ENCODE measurements around the gene IFIT2.
"Not testable (repeated sequence)": the region's sequence is repeated elsewhere in the genome, so short reads cannot be mapped to it uniquely, and the experiment has no call there.

The IFIT2 gene

GRCh38 chr10:89280508-89280907, 21.3 kb upstream of the IFIT2 start:
- DNase-seq = no peak

- no peak for DNase-seq
Measured at GRCh38 chr10:89281606-89282395, 20.0 kb upstream of the IFIT2 start.

- DNase-seq = peak; percentile 20 to 36
Measured at GRCh38 chr10:89283025-89283935, 18.6 kb upstream of the IFIT2 start.

- DNase-seq = peak; percentile 42 to 66
Measured at GRCh38 chr10:89283936-89284475, 17.8 kb upstream of the IFIT2 start.

GRCh38 chr10:89284711-89285110, 17.1 kb upstream of the IFIT2 start:
- DNase-seq = not testable (repeated sequence)

- DNase-seq = not testable (repeated sequence)
Measured at GRCh38 chr10:89285303-89285702, 16.5 kb upstream of the IFIT2 start.

GRCh38 chr10:89294721-89295239, 7.1 kb upstream of the IFIT2 start:
- no peak for DNase-seq

GRCh38 chr10:89295597-89295996, 6.2 kb upstream of the IFIT2 start:
- DNase-seq = no peak

- DNase-seq = no peak
Measured at GRCh38 chr10:89296220-89296648, 5.6 kb upstream of the IFIT2 start.

GRCh38 chr10:89297356-89297755, 4.5 kb upstream of the IFIT2 start:
- DNase-seq = no peak

- no peak for DNase-seq
Measured at GRCh38 chr10:89297791-89298190, 4.1 kb upstream of the IFIT2 start.

- DNase-seq = no peak
Measured at GRCh38 chr10:89299031-89299430, 2.8 kb upstream of the IFIT2 start.

- DNase-seq = peak in 1 of 2 experiments; percentile 3
Measured at GRCh38 chr10:89301232-89301631, 614 bp upstream of the IFIT2 start.

GRCh38 chr10:89302625-89303024, 779 bp downstream of the IFIT2 start:
- DNase-seq = no peak

- DNase-seq = no peak
Measured at GRCh38 chr10:89303161-89303560, 1.3 kb downstream of the IFIT2 start.

- DNase-seq = no peak
Measured at GRCh38 chr10:89304026-89304425, 2.2 kb downstream of the IFIT2 start.

- no peak for DNase-seq
Measured at GRCh38 chr10:89304446-89304845, 2.6 kb downstream of the IFIT2 start.

GRCh38 chr10:89304925-89305324, 3.1 kb downstream of the IFIT2 start:
- no peak for DNase-seq

- DNase-seq = no peak
Measured at GRCh38 chr10:89305766-89306433, 4.1 kb downstream of the IFIT2 start.

GRCh38 chr10:89306434-89307268, 4.8 kb downstream of the IFIT2 start:
- no peak for DNase-seq

- DNase-seq = no peak
Measured at GRCh38 chr10:89307269-89307577, 5.4 kb downstream of the IFIT2 start.

GRCh38 chr10:89308266-89308665, 6.4 kb downstream of the IFIT2 start:
- DNase-seq = no peak

Data from NCI-H526 (cell line).